Measurements from ENCODE around the gene PLCE1.

GRCh38 chr10:94008526-94008925 is 14.8 kb downstream of the PLCE1 start:
- TF ChIP-seq CTCF (IDR thresholded peaks at IDR 0.05) (no peak), EZH2 (IDR thresholded peaks at IDR 0.05) (no peak)

Measured in neural progenitor cell (in vitro differentiated cells).